ENCODE measurements around the gene ANKS3.

The ANKS3 gene

GRCh38 chr16:4683255-4684057 lies 50.6 kb downstream of the ANKS3 start:
- DNase-seq, result no peak

GRCh38 chr16:4682616-4683254 lies 51.3 kb downstream of the ANKS3 start:
- no peak for DNase-seq

GRCh38 chr16:4682084-4682591 lies 51.9 kb downstream of the ANKS3 start:
- DNase-seq, result no peak

- no peak for DNase-seq
Measured at GRCh38 chr16:4681471-4682083, 52.5 kb downstream of the ANKS3 start.

- DNase-seq, result no peak
Measured at GRCh38 chr16:4680673-4681470, 53.2 kb downstream of the ANKS3 start.

- no peak for DNase-seq
Measured at GRCh38 chr16:4679850-4680636, 54.0 kb downstream of the ANKS3 start.

- DNase-seq, result no peak
Measured at GRCh38 chr16:4679156-4679849, 54.8 kb downstream of the ANKS3 start.

GRCh38 chr16:4678596-4678995 lies 55.5 kb downstream of the ANKS3 start:
- DNase-seq, result no peak

- DNase-seq, result no peak
Measured at GRCh38 chr16:4677994-4678393, 56.1 kb downstream of the ANKS3 start.

- DNase-seq, result no peak
Measured at GRCh38 chr16:4677390-4677789, 56.7 kb downstream of the ANKS3 start.

GRCh38 chr16:4676831-4677230 lies 57.2 kb downstream of the ANKS3 start:
- no peak for DNase-seq

- DNase-seq, result peak; percentile 44
Measured at GRCh38 chr16:4675864-4676786, 57.9 kb downstream of the ANKS3 start.

- no peak for DNase-seq
Measured at GRCh38 chr16:4674926-4675530, 59.0 kb downstream of the ANKS3 start.

GRCh38 chr16:4673387-4674046 lies 60.6 kb downstream of the ANKS3 start:
- DNase-seq, result no peak

GRCh38 chr16:4668313-4668960 lies 65.6 kb downstream of the ANKS3 start:
- DNase-seq, result no peak

GRCh38 chr16:4667203-4667963 lies 66.7 kb downstream of the ANKS3 start:
- DNase-seq, result no peak

GRCh38 chr16:4666537-4667202 lies 67.4 kb downstream of the ANKS3 start:
- DNase-seq, result no peak

All from effector CD4-positive, alpha-beta T cell (primary cell).